GM12872 (cell line): ENCODE measurements around the gene TRIO.

ENCODE experiments used
- TF ChIP-seq, protein P1 (sequence below): IDR thresholded peaks from 3 replicates; pipeline ENCODE4 v1.5.1; 2011; ENCODE audit warnings: low read depth, mild to moderate bottlenecking, low read length, moderate library complexity; ENCODE audit not compliant: insufficient read depth

TRIO gene

DNA sequence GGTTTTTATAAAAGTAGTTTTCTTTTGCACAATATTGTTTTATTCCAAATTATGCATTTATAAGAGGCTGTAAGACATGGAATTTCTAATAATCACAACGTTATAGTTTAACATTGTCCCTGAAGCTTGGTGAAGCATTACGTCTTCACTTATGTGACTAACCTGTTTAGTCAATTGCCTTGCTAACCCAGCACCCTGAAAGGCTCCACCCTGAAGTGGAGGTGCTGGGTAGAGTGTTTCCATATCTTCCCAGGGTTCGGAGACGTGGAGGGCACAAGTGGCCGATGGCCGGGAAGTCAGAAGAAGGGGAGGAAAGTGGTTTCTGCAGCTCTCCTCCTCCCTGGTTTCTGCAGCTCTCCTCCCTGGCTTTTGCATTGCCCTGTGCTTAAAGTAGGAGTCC lies 83.4 kb downstream of the TRIO start:
- TF ChIP-seq, protein P1, sequence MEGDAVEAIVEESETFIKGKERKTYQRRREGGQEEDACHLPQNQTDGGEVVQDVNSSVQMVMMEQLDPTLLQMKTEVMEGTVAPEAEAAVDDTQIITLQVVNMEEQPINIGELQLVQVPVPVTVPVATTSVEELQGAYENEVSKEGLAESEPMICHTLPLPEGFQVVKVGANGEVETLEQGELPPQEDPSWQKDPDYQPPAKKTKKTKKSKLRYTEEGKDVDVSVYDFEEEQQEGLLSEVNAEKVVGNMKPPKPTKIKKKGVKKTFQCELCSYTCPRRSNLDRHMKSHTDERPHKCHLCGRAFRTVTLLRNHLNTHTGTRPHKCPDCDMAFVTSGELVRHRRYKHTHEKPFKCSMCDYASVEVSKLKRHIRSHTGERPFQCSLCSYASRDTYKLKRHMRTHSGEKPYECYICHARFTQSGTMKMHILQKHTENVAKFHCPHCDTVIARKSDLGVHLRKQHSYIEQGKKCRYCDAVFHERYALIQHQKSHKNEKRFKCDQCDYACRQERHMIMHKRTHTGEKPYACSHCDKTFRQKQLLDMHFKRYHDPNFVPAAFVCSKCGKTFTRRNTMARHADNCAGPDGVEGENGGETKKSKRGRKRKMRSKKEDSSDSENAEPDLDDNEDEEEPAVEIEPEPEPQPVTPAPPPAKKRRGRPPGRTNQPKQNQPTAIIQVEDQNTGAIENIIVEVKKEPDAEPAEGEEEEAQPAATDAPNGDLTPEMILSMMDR = no peak

DNA sequence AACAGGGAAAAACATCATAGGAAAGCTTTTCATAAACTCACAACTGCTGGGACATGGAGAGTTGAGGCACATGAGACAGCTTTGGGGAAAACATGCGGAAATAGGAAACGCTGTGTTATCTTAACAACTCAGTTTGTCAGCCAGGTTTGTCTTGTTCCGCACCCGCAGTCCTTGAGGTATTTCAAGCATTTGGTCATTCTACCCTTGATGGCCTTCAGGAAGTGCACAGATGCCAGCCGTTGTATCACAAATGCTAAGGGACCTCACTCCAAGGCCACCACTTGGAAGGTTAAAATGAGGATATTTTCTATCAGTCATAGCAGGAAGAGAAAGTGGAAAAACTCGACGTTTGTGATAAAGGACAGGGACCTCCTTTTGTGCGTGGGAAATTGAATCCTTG lies 83.8 kb downstream of the TRIO start:
- TF ChIP-seq, protein P1 = no peak

DNA sequence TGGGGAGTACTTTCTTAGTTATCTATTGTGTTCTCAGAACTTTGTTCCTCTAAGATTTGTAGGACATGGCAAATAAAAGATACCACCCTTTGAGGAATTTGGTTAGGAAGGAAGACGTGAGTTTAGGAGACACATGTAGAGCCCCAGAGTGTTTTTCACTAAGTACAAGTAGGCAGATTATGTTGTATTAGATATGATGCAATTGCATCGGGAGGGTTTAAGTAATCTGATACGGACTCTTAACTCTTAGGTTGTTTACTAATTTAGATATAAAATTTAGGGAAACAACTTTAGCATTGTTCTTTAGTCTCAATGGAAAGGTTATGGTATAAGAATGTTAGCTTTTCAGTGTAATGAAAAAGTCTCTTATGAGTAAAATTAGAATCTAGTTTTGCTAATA lies 84.4 kb downstream of the TRIO start:
- TF ChIP-seq, protein P1 = no peak

DNA sequence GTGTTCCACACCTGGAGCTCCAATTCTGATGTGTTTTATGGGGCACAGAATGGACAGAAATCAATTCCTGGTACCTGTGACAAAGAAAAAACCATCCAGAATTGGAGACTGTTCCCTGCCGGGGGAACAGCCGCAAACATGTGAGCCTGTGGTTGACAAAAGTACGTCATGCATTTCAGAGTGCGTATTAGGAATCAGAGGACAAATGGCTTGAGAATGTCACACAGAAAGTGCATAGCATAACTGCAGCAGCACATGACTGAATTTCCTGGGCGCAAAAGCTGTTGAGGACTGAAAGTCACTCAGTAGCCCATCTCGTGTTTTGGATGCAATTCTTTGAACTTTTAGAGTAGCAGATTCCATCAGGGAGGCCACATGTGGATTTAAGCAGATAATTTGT lies 85.1 kb downstream of the TRIO start:
- TF ChIP-seq, protein P1 = no peak

DNA sequence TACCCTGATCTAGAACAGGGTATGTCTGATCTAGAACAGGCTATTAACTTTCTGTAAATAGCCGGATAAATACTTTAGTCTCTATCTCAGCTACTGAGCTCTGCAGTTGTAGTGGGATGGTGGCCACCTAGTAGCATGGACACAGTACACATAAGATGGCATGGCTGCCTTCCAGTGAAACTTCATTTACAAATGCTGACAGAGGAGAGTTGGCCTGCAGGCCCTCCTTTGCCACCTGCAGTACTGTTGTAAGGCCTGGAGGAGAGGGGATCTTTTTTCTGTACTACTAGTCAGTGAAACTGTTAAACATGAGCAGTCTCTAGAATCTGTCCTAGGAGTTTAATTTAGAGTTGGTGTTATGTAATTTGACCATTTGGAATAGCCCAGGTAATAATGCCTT lies 86.0 kb downstream of the TRIO start:
- TF ChIP-seq, protein P1 = no peak

DNA sequence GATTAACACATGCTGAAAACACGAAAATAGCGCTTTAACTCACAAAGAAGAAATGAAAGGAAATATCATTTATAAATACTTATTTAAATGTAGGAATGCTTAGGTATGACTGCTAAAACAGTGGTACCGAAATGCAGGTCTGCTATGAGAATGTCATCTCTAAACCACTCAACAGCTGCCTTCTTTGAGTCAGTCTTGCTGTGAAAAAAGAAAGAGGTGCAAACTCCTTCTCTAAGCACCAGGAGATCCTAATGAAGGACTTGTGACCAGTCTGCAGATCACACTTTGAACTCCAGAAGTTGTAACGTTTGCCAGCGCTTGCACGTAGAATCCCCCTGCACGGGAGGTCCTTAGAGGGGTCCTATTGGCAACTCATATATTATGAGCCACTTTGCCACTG lies 86.6 kb downstream of the TRIO start:
- TF ChIP-seq, protein P1 = no peak

DNA sequence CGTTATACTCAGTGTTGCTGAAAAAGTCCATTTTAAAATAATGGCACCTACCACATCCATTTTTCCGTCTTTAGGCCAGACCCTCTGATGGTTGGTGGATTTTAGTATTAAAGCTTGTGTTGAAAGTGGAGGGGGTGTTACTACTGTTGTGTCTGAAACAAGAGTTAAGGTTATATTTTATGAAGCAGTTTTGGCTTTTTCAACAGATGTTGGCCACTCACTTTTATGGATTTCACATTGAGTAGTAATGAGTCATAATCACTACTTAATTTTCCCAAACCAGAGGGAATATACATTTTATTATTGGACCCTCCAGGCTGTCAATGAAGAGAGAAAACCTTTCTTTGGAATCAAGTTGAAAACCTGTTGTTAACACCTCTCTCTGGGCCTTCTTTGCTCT lies 88.0 kb downstream of the TRIO start:
- TF ChIP-seq, protein P1 = no peak

DNA sequence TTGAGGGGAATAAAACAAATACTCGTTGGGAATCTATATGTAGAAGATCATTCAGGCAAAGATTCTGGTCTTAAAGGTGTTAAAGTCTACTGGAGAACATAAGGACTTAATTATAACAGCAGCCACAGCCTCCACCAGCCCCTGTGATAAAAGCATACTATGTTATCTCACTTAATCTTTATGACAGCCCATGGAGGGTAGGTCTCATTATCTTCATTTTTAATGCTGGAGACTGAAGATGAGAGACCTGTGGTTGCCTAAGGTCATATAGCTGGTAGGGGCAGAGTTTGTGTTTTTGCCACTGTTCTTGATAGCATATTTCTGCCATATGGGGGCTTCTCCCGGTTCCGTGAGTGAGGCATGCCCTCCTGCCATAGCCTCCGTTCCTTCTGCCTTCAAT lies 88.7 kb downstream of the TRIO start:
- TF ChIP-seq, protein P1 = no peak
